Transverse colon (tissue), 4 donors: Measurements from ENCODE around the gene IFI27L1. TPM values are rescaled to one million over a fixed set of nuclear protein-coding genes. Genes with fewer than 3 reads are reported as not detected.
A peak's percentile ranks its signal among the peaks of the same experiment; 100 is the strongest.

Experiments used
- DNase-seq: peaks from one replicate; pipeline ENCODE4 v3.0.0-alpha.2; 2019
- H3K27ac ChIP-seq, 4 donors: fragments of 200-600 bp; sonication (generic); 2 replicates each; pipeline ENCODE4 v1.5.1; 2016 to 2018; ENCODE audit warnings: inconsistent platforms in 4 of 4
- H3K27me3 ChIP-seq: fragments of 200-600 bp; sonication (generic); 2 replicates; pipeline ENCODE4 v1.5.1; 2017; ENCODE audit warnings: inconsistent platforms
- H3K36me3 ChIP-seq, 4 donors: fragments of 200-600 bp; sonication (generic); 2 replicates each; pipeline ENCODE4 v1.5.1; 2017 to 2019; ENCODE audit warnings: inconsistent platforms in 4 of 4
- H3K4me1 ChIP-seq, 4 donors: fragments of 200-600 bp; sonication (generic); 2 replicates each; pipeline ENCODE4 v1.5.1; 2017 to 2020; ENCODE audit warnings: inconsistent platforms in 4 of 4
- H3K4me3 ChIP-seq, 4 donors: fragments of 200-600 bp; sonication (generic); 1 replicate in 1 of 4; 2 replicates in 3 of 4; pipeline versions ENCODE4 v1.5.1 to v1.6.1; 2017 to 2019; ENCODE audit warnings: inconsistent platforms in 4 of 4
- H3K9me3 ChIP-seq, 2 donors: fragments of 200-600 bp; sonication (generic); 2 replicates each; pipeline ENCODE4 v1.5.1; 2017 to 2019; ENCODE audit warnings: inconsistent platforms in 2 of 2
- CTCF ChIP-seq, 5 experiments: fragments of 200-600 bp in 3 of 5; fragments of 450-650 bp in 2 of 5; sonication (generic) in 3 of 5; IDR thresholded peaks; 1 replicate in 2 of 5; 2 replicates in 3 of 5; pipeline ENCODE4 v1.5.1; 2016 to 2017; ENCODE audit warnings: antibody characterized with exemption in 5 of 5, inconsistent platforms in 3 of 5, mild to moderate bottlenecking in 2 of 5, moderate library complexity in 1 of 5
- EP300 ChIP-seq: sonication (generic); formaldehyde crosslinking; IDR thresholded peaks from one replicate; pipeline ENCODE4 v1.6.1; 2017; ENCODE audit warnings: antibody characterized with exemption, low read depth
- POLR2A ChIP-seq: fragments of 450-650 bp; IDR thresholded peaks from one replicate; pipeline ENCODE4 v1.6.1; 2016; ENCODE audit warnings: antibody characterized with exemption, mild to moderate bottlenecking, moderate library complexity
- POLR2AphosphoS5 ChIP-seq, 3 donors: sonication (generic); formaldehyde crosslinking; IDR thresholded peaks; one replicate each; pipeline ENCODE4 v1.6.1; 2016; ENCODE audit warnings: antibody characterized with exemption in 3 of 3
- WGBS, 2 donors: methylation state at CpG; one replicate each; pipeline ENCODE4 v1.1.5; 2018; ENCODE audit warnings: low coverage in 1 of 2; 5-methylcytosine and 5-hydroxymethylcytosine counted together
- in situ Hi-C, 4 donors: fragments of 200-750 bp; cut with MboI; loops; one replicate each; pipeline versions ENCODE4 v1.15.0 to v1.15.1; 2017; ENCODE audit warnings: low sequenced_read_pairs in 3 of 4, low pct_ligation_motif_present in 1 of 4, low pct_unique_long_range_greater_than_20kb in 1 of 4
- intact Hi-C: fragments of 100-400 bp; cut with DNase I; formaldehyde crosslinking; loops from one replicate; pipeline ENCODE4 v1.15.1; 2023; ENCODE audit warnings: low total_unique reads
- total RNA-seq, 4 donors: library from RNA; depleted of rRNA; stranded (reverse); fragments of >200 nt; gene quantifications; one replicate each; pipeline ENCODE4 v1.1.0, GENCODE V29; 2016

The IFI27L1 gene
- total RNA-seq, 4 donors from 2014 or later = 12.3 to 21.3 (median 17.9) TPM; not detected in 1

- no peaks in the 10 kb centered on the region for H3K27me3 ChIP-seq
- TF ChIP-seq CTCF (IDR thresholded peaks at IDR 0.05) (peak; percentile 94 to 98 (median 97)), POLR2A (no peak), EP300 (no peak)
- DNase-seq = peak; percentile 92
- H3K9me3 ChIP-seq = no peaks in the 10 kb centered on the region
- H3K27ac ChIP-seq = no peak overlapping the region
- no peak overlapping the region for H3K4me3 ChIP-seq
- no peaks in the 10 kb centered on the region for H3K36me3 ChIP-seq
- intact Hi-C loops (loop anchor here (5.0 kb wide), 1 partner anchor 99 kb away; no protein-coding TSS in a partner anchor), in situ Hi-C loops (loop anchor here (5.0 to 10.0 kb wide), 3 partner anchors 94 to 102 kb away; no protein-coding TSS in a partner anchor)
- H3K4me1 ChIP-seq = no peaks in the 10 kb centered on the region
- WGBS, 2 donors = 30 to 80% methylated on average over 1 to 18 of the region's 18 CpGs
Measured at GRCh38 chr14:94136575-94137331, 55.6 kb downstream of the IFI27L1 start.

GRCh38 chr14:94138251-94138650 is 57.1 kb downstream of the IFI27L1 start:
- WGBS, 2 donors = 77 to 83% methylated on average over 5 to 9 of the region's 9 CpGs
- no peaks in the 10 kb centered on the region for H3K9me3 ChIP-seq
- no peak overlapping the region for H3K4me3 ChIP-seq
- DNase-seq = no peak
- no peak overlapping the region for H3K27ac ChIP-seq
- TF ChIP-seq POLR2A (no peak), CTCF (IDR thresholded peaks at IDR 0.05) (no peak), POLR2AphosphoS5 (IDR thresholded peaks at IDR 0.05) (no peak), EP300 (no peak)
- no peaks in the 10 kb centered on the region for H3K27me3 ChIP-seq
- no peaks in the 10 kb centered on the region for H3K36me3 ChIP-seq
- intact Hi-C loops (loop anchor here (5.0 kb wide), 1 partner anchor 101 kb away; no protein-coding TSS in a partner anchor), in situ Hi-C loops (loop anchor here (5.0 to 10.0 kb wide), 3 partner anchors 96 to 103 kb away; no protein-coding TSS in a partner anchor)
- H3K4me1 ChIP-seq = no peaks in the 10 kb centered on the region

GRCh38 chr14:94139006-94139405 is 57.9 kb downstream of the IFI27L1 start:
- intact Hi-C loops = loop anchor here (5.0 kb wide), 1 partner anchor 102 kb away; no protein-coding TSS in a partner anchor
- Histone ChIP-seq H3K4me1 (no peaks in the 10 kb centered on the region), H3K36me3 (no peaks in the 10 kb centered on the region), H3K9me3 (no peaks in the 10 kb centered on the region), H3K4me3 (no peak overlapping the region), H3K27me3 (no peaks in the 10 kb centered on the region), H3K27ac (no peak overlapping the region)
- TF ChIP-seq POLR2A (no peak), POLR2AphosphoS5 (IDR thresholded peaks at IDR 0.05) (no peak), CTCF (IDR thresholded peaks at IDR 0.05) (no peak)
- 67 to 78% methylated on average over 5 of the region's 5 CpGs for WGBS, 2 donors
- no peak for DNase-seq
- in situ Hi-C loops = loop anchor here (5.0 to 10.0 kb wide), 3 partner anchors 97 to 104 kb away; no protein-coding TSS in a partner anchor

- H3K27ac ChIP-seq = no peak overlapping the region
- no peaks in the 10 kb centered on the region for H3K9me3 ChIP-seq
- intact Hi-C loops = loop anchor here (5.0 kb wide), 1 partner anchor 102 kb away; no protein-coding TSS in a partner anchor
- no peaks in the 10 kb centered on the region for H3K4me1 ChIP-seq
- 75 to 87% methylated on average over 1 to 5 of the region's 5 CpGs for WGBS, 2 donors
- no peaks in the 10 kb centered on the region for H3K36me3 ChIP-seq
- H3K4me3 ChIP-seq = no peak overlapping the region
- no peaks in the 10 kb centered on the region for H3K27me3 ChIP-seq
- no peak for DNase-seq
- TF ChIP-seq POLR2A (no peak), POLR2AphosphoS5 (IDR thresholded peaks at IDR 0.05) (no peak)
- in situ Hi-C loops = loop anchor here (5.0 to 10.0 kb wide), 3 partner anchors 97 to 105 kb away; no protein-coding TSS in a partner anchor
Measured at GRCh38 chr14:94139421-94139820, 58.3 kb downstream of the IFI27L1 start.
